ENCODE data around the gene DHRS7B.

- TF ChIP-seq, protein P1, sequence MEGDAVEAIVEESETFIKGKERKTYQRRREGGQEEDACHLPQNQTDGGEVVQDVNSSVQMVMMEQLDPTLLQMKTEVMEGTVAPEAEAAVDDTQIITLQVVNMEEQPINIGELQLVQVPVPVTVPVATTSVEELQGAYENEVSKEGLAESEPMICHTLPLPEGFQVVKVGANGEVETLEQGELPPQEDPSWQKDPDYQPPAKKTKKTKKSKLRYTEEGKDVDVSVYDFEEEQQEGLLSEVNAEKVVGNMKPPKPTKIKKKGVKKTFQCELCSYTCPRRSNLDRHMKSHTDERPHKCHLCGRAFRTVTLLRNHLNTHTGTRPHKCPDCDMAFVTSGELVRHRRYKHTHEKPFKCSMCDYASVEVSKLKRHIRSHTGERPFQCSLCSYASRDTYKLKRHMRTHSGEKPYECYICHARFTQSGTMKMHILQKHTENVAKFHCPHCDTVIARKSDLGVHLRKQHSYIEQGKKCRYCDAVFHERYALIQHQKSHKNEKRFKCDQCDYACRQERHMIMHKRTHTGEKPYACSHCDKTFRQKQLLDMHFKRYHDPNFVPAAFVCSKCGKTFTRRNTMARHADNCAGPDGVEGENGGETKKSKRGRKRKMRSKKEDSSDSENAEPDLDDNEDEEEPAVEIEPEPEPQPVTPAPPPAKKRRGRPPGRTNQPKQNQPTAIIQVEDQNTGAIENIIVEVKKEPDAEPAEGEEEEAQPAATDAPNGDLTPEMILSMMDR (IDR thresholded peaks at IDR 0.05; ENCODE audit: low read depth, low read length, missing input control) = no peak
- TF ChIP-seq, protein P2, sequence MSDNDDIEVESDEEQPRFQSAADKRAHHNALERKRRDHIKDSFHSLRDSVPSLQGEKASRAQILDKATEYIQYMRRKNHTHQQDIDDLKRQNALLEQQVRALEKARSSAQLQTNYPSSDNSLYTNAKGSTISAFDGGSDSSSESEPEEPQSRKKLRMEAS (IDR thresholded peaks at IDR 0.05) = no peak
- no peak for TF ChIP-seq RAD21 (IDR thresholded peaks at IDR 0.05)
- TF ChIP-seq SP1 (IDR thresholded peaks at IDR 0.05) = no peak
- no peak for TF ChIP-seq GABPA (IDR thresholded peaks at IDR 0.05 in 1 of 2, conservative IDR thresholded peaks at IDR 0.05 in 1 of 2)
- TF ChIP-seq ZBTB33 (IDR thresholded peaks at IDR 0.05) = no peak
- no peak for TF ChIP-seq REST (IDR thresholded peaks at IDR 0.05)
- TF ChIP-seq, protein P3, sequence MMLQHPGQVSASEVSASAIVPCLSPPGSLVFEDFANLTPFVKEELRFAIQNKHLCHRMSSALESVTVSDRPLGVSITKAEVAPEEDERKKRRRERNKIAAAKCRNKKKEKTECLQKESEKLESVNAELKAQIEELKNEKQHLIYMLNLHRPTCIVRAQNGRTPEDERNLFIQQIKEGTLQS (IDR thresholded peaks at IDR 0.05) = no peak
- no peak for TF ChIP-seq FOXA1 (IDR thresholded peaks at IDR 0.05)
- no peak for TF ChIP-seq TAF1 (conservative IDR thresholded peaks at IDR 0.05)
- no peak for TF ChIP-seq YY1 (IDR thresholded peaks at IDR 0.05)
- TF ChIP-seq RXRA (IDR thresholded peaks at IDR 0.05) = no peak
Observed at GRCh38 chr17:21140911-21141310, 14.1 kb downstream of the DHRS7B start.

Measured in liver (tissue), 3 donors.